HepG2 (cell line): ENCODE data around the gene BPIFB4. TPM values are rescaled to one million over a fixed set of nuclear protein-coding genes. Genes with fewer than 3 reads are reported as not detected.

Experiments
- JDP2 ChIP-seq: sonication (generic); formaldehyde crosslinking; IDR thresholded peaks from 2 replicates; pipeline ENCODE4 v1.8.1; 2022; ENCODE audit warnings: missing genetic modification reagents, borderline replicate concordance
- KDM3A ChIP-seq: IDR thresholded peaks from 2 replicates; pipeline ENCODE4 v1.6.1; 2018; ENCODE audit warnings: low read depth, missing compliant biosample characterization
- PHF21A ChIP-seq: sonication (generic); formaldehyde crosslinking; IDR thresholded peaks from 2 replicates; pipeline ENCODE4 v1.5.0; 2020; ENCODE audit warnings: mild to moderate bottlenecking, missing genetic modification reagents
- PHF8 ChIP-seq: sonication (generic); formaldehyde crosslinking; IDR thresholded peaks from 2 replicates; pipeline ENCODE4 v1.5.0; 2020; ENCODE audit warnings: missing genetic modification reagents
- SNAI1 ChIP-seq: sonication (generic); formaldehyde crosslinking; IDR thresholded peaks from 2 replicates; pipeline ENCODE4 v1.5.0; 2020; ENCODE audit warnings: mild to moderate bottlenecking, missing genetic modification reagents, borderline replicate concordance
- TEF ChIP-seq: sonication (generic); formaldehyde crosslinking; IDR thresholded peaks from 2 replicates; pipeline ENCODE4 v1.5.0; 2020; ENCODE audit warnings: missing genetic modification reagents
- USF2 ChIP-seq, 2 experiments: sonication (generic) in 1 of 2; formaldehyde crosslinking in 1 of 2; IDR thresholded peaks; 2 replicates each; pipeline versions ENCODE4 v1.5.1 to v1.6.1; 2011 to 2020; ENCODE audit warnings: borderline replicate concordance in 1 of 2, low read depth in 1 of 2, low read length in 1 of 2, mild to moderate bottlenecking in 1 of 2, missing genetic modification reagents in 1 of 2, moderate library complexity in 1 of 2
- ZFP36 ChIP-seq: fragments of 150-350 bp; IDR thresholded peaks from 2 replicates; pipeline ENCODE4 v1.6.1; 2018; ENCODE audit warnings: borderline replicate concordance, low read length, low read depth; ENCODE audit not compliant: partially characterized antibody
- ZNF225 ChIP-seq: sonication (generic); formaldehyde crosslinking; IDR thresholded peaks from 2 replicates; pipeline ENCODE4 v1.4.0; 2020; ENCODE audit warnings: mild to moderate bottlenecking, missing genetic modification reagents
- ZNF30 ChIP-seq: sonication (generic); formaldehyde crosslinking; IDR thresholded peaks from 2 replicates; pipeline ENCODE4 v1.5.0; 2020; ENCODE audit warnings: mild to moderate bottlenecking, missing genetic modification reagents
- ZNF512B ChIP-seq: sonication (generic); formaldehyde crosslinking; IDR thresholded peaks from 2 replicates; pipeline ENCODE4 v1.5.1; 2020; ENCODE audit warnings: missing genetic modification reagents, mild to moderate bottlenecking, borderline replicate concordance
- ZNF580 ChIP-seq: IDR thresholded peaks from 2 replicates; pipeline ENCODE4 v1.6.1; 2016; ENCODE audit warnings: low read depth, borderline replicate concordance
- ZNF629 ChIP-seq: sonication (generic); formaldehyde crosslinking; conservative IDR thresholded peaks from 2 replicates; pipeline ENCODE4 v1.5.0; 2020; ENCODE audit warnings: missing genetic modification reagents
- ZNF704 ChIP-seq: sonication (generic); formaldehyde crosslinking; IDR thresholded peaks from 2 replicates; pipeline ENCODE4 v1.8.1; 2023; ENCODE audit warnings: mild to moderate bottlenecking, inconsistent platforms, moderate library complexity, missing genetic modification reagents, borderline replicate concordance
- ZNF75D ChIP-seq: sonication (generic); formaldehyde crosslinking; IDR thresholded peaks from 2 replicates; pipeline ENCODE4 v1.8.1; 2023; ENCODE audit warnings: missing genetic modification reagents, mild to moderate bottlenecking, borderline replicate concordance
- polyA plus RNA-seq, 8 experiments: library from polyadenylated mRNA; depleted of rRNA in 3 of 8; stranded (reverse) in 7 of 8; unstranded in 1 of 8; fragments of >200 nt; fragmentation: Illumina TruSeq in 4 of 8; extraction: Trizol in 4 of 8; gene quantifications; 2 replicates each; pipeline versions ENCODE4 v1.2.1 to v1.2.3, GENCODE V29; 2011 to 2016; ENCODE audit warnings: low read depth in 4 of 8, missing spikeins in 1 of 8, mixed read lengths in 1 of 8; ENCODE audit not compliant: insufficient read depth in 1 of 8
- total RNA-seq, 5 experiments: library from RNA; depleted of rRNA; stranded (reverse); fragments of >200 nt; fragmentation: Illumina TruSeq; extraction: Trizol; gene quantifications; 2 replicates each; pipeline ENCODE4 v1.2.3, GENCODE V29; 2016; ENCODE audit warnings: low read depth in 1 of 5

BPIFB4 gene
- total and polyA plus RNA-seq, 2 of the 13 experiments (the other 11 are each of a cell fraction or from before 2014, with no cell fraction given) = 0.09 TPM; not detected in 1

- TF ChIP-seq USF2 (IDR thresholded peaks at IDR 0.05; ENCODE audit: low read depth, low read length) = no peak
- TF ChIP-seq USF2 (CRISPR knock-in tag; IDR thresholded peaks at IDR 0.05; ENCODE audit: borderline replicate concordance) = no peak
- TF ChIP-seq ZNF225 (CRISPR knock-in tag) = 0 out of 2 replicates have a peak, but pooled peaks have one; percentile 38
- TF ChIP-seq ZNF30 (CRISPR knock-in tag) = no peak
- no peak for TF ChIP-seq ZNF512B (CRISPR knock-in tag)
- TF ChIP-seq SNAI1 (CRISPR knock-in tag) = no peak
- no peak for TF ChIP-seq ZNF704 (CRISPR knock-in tag)
- TF ChIP-seq ZNF580 (CRISPR knock-in tag) = 0 out of 2 replicates have a peak, but pooled peaks have one; percentile 54
- TF ChIP-seq ZNF75D (CRISPR knock-in tag) = no peak
- no peak for TF ChIP-seq TEF
- no peak for TF ChIP-seq KDM3A (CRISPR knock-in tag)
- no peak for TF ChIP-seq ZNF629 (CRISPR knock-in tag)
- TF ChIP-seq PHF8 (CRISPR knock-in tag) = peak; percentile 36; the same call in 1 of the 2 replicates
- TF ChIP-seq JDP2 = no peak
- TF ChIP-seq PHF21A (CRISPR knock-in tag) = no peak
- TF ChIP-seq ZFP36 = no peak
These were observed 35.7 kb upstream of the BPIFB4 start (continued) for GRCh38 chr20:33043731-33044181.
